SK-N-SH treated with all-trans-retinoic acid at 6 μM for 48 hours (cell line): ENCODE results near the gene BBS1.

ENCODE experiments used
- ATAC-seq: fragments of 200-7000 bp; cut with Tn5 transposase; 3 replicates; pipeline ENCODE4 v1.9.1; 2020; ENCODE audit warnings: mild to moderate bottlenecking, moderate library complexity
- ARNTL ChIP-seq: fragments of 450-650 bp; formaldehyde crosslinking; IDR thresholded peaks from 2 replicates; pipeline ENCODE4 v1.5.0; 2020; ENCODE audit warnings: low read depth, mild to moderate bottlenecking, moderate library complexity, borderline replicate concordance
- BACH2 ChIP-seq: fragments of 250-450 bp; sonication (Bioruptor Pico); IDR thresholded peaks from 2 replicates; pipeline ENCODE4 v1.9.0; 2021; ENCODE audit warnings: mild to moderate bottlenecking, borderline replicate concordance
- CSDC2 ChIP-seq: fragments of 250-450 bp; sonication (Bioruptor Pico); IDR thresholded peaks from 2 replicates; pipeline ENCODE4 v1.5.0; 2020; ENCODE audit warnings: mild to moderate bottlenecking, moderate library complexity
- GLIS3 ChIP-seq: fragments of 250-450 bp; sonication (Bioruptor Pico); IDR thresholded peaks from 2 replicates; pipeline ENCODE4 v1.5.0; 2020; ENCODE audit warnings: mild to moderate bottlenecking, moderate library complexity
- ISL1 ChIP-seq: fragments of 250-450 bp; sonication (Bioruptor Pico); IDR thresholded peaks from 2 replicates; pipeline ENCODE4 v2.1.2; 2022; ENCODE audit warnings: mild to moderate bottlenecking, moderate library complexity
- OSR1 ChIP-seq: fragments of 250-450 bp; sonication (Bioruptor Pico); IDR thresholded peaks from 2 replicates; pipeline ENCODE4 v1.8.0; 2022; ENCODE audit warnings: moderate library complexity, mild to moderate bottlenecking, inconsistent platforms
- PPARA ChIP-seq: fragments of 250-450 bp; sonication (Bioruptor Pico); IDR thresholded peaks from 2 replicates; pipeline ENCODE4 v1.5.0; 2020; ENCODE audit warnings: mild to moderate bottlenecking, borderline replicate concordance
- SNAI2 ChIP-seq: fragments of 250-450 bp; sonication (Bioruptor Pico); IDR thresholded peaks from 2 replicates; pipeline ENCODE4 v1.5.0; 2020; ENCODE audit warnings: mild to moderate bottlenecking, moderate library complexity
- TOX ChIP-seq: fragments of 250-450 bp; sonication (Bioruptor Pico); IDR thresholded peaks from 2 replicates; pipeline ENCODE4 v1.8.0; 2021; ENCODE audit warnings: mild to moderate bottlenecking, moderate library complexity, borderline replicate concordance
- ZC3H10 ChIP-seq: fragments of 250-450 bp; sonication (Bioruptor Pico); IDR thresholded peaks from 2 replicates; pipeline ENCODE4 v1.5.1; 2021; ENCODE audit warnings: mild to moderate bottlenecking, moderate library complexity
- ZFP3 ChIP-seq: fragments of 250-450 bp; sonication (Bioruptor Pico); IDR thresholded peaks from 2 replicates; pipeline ENCODE4 v1.5.0; 2020; ENCODE audit warnings: mild to moderate bottlenecking, moderate library complexity
- ZFP30 ChIP-seq: fragments of 450-650 bp; formaldehyde crosslinking; IDR thresholded peaks from 2 replicates; pipeline ENCODE4 v1.5.0; 2022; ENCODE audit warnings: mild to moderate bottlenecking, moderate library complexity
- ZNF565 ChIP-seq: fragments of 450-650 bp; formaldehyde crosslinking; conservative IDR thresholded peaks from 2 replicates; pipeline ENCODE4 v1.5.0; 2020; ENCODE audit warnings: low read depth, mild to moderate bottlenecking, moderate library complexity
- ZNF70 ChIP-seq: fragments of 450-650 bp; formaldehyde crosslinking; IDR thresholded peaks from 2 replicates; pipeline ENCODE4 v1.5.0; 2020; ENCODE audit warnings: mild to moderate bottlenecking, moderate library complexity
- ZNF8 ChIP-seq: fragments of 450-650 bp; formaldehyde crosslinking; IDR thresholded peaks from 2 replicates; pipeline ENCODE4 v1.5.0; 2020; ENCODE audit warnings: mild to moderate bottlenecking, moderate library complexity
- TF ChIP-seq, protein P1 (sequence below): fragments of 250-450 bp; sonication (Bioruptor Pico); IDR thresholded peaks from 2 replicates; pipeline ENCODE4 v1.8.0; 2021; ENCODE audit warnings: low read depth, mild to moderate bottlenecking, moderate library complexity, borderline replicate concordance
- TF ChIP-seq, protein P2 (sequence below): fragments of 250-450 bp; sonication (Bioruptor Pico); IDR thresholded peaks from 2 replicates; pipeline ENCODE4 v1.8.0; 2020; ENCODE audit warnings: mild to moderate bottlenecking, moderate library complexity, borderline replicate concordance
- TF ChIP-seq, protein P3 (sequence below): fragments of 250-450 bp; sonication (Bioruptor Pico); IDR thresholded peaks from 2 replicates; pipeline ENCODE4 v1.5.1; 2021; ENCODE audit warnings: mild to moderate bottlenecking, moderate library complexity
- TF ChIP-seq, protein P4 (sequence below): fragments of 250-450 bp; sonication (Bioruptor Pico); IDR thresholded peaks from 2 replicates; pipeline ENCODE4 v1.5.1; 2020; ENCODE audit warnings: low read depth, mild to moderate bottlenecking, moderate library complexity
- TF ChIP-seq, protein P5 (sequence below): fragments of 250-450 bp; sonication (Bioruptor Pico); IDR thresholded peaks from 2 replicates; pipeline ENCODE4 v1.5.0; 2020; ENCODE audit warnings: mild to moderate bottlenecking, moderate library complexity

BBS1 gene

DNA sequence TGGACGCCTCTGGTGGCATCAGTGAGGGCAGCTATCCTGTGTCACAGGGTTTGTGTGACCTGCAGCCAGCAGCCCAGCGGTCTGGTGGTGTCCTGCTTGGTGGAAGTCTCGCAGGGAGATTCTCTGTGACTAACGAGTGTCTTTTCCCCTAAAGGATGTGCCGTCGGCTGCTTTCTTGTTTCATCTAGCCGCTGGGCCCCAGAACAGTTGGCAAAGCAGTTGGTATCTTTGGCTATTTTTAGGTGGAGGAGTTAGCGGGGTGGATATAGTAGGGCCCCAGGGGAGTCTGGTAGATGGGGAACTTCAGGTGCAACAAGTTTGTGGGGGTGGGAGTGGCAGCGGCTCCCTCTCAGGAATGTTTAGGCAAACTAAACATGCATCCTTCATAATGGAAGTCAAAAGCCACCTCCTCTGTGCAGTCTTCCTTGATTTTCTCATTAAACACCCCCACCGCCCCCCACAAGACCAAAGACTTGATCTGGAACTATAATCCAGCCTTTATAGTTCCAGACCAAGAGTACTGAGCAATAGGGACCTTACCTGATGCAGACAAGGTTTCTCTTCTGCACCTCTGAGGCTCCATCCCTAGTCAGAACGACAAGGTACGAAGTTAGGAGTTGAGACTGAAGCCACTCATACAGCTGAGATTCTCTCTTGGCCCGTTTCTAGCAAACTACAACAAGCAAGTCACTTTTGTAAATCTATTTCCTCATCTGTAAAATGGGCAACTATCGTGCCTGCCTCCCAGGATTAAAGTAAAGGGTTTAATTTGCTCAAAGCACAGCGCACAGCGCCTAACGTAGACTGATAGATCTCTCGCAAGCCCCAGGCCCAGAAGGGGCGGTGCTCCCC, 44.8 kb upstream of the BBS1 start:
- TF ChIP-seq ZFP30 (CRISPR knock-in tag) (no peak), ZNF70 (no peak), ARNTL (CRISPR knock-in tag) (no peak), OSR1 (CRISPR knock-in tag) (no peak), ZC3H10 (no peak), SNAI2 (CRISPR knock-in tag) (no peak), GLIS3 (no peak), ZNF8 (CRISPR knock-in tag) (no peak), ISL1 (no peak), BACH2 (no peak), ZFP3 (CRISPR knock-in tag) (no peak)
- TF ChIP-seq, protein P1, sequence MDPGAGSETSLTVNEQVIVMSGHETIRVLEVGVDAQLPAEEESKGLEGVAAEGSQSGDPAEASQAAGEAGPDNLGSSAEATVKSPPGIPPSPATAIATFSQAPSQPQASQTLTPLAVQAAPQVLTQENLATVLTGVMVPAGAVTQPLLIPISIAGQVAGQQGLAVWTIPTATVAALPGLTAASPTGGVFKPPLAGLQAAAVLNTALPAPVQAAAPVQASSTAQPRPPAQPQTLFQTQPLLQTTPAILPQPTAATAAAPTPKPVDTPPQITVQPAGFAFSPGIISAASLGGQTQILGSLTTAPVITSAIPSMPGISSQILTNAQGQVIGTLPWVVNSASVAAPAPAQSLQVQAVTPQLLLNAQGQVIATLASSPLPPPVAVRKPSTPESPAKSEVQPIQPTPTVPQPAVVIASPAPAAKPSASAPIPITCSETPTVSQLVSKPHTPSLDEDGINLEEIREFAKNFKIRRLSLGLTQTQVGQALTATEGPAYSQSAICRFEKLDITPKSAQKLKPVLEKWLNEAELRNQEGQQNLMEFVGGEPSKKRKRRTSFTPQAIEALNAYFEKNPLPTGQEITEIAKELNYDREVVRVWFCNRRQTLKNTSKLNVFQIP, result no peak
- TF ChIP-seq, protein P2, sequence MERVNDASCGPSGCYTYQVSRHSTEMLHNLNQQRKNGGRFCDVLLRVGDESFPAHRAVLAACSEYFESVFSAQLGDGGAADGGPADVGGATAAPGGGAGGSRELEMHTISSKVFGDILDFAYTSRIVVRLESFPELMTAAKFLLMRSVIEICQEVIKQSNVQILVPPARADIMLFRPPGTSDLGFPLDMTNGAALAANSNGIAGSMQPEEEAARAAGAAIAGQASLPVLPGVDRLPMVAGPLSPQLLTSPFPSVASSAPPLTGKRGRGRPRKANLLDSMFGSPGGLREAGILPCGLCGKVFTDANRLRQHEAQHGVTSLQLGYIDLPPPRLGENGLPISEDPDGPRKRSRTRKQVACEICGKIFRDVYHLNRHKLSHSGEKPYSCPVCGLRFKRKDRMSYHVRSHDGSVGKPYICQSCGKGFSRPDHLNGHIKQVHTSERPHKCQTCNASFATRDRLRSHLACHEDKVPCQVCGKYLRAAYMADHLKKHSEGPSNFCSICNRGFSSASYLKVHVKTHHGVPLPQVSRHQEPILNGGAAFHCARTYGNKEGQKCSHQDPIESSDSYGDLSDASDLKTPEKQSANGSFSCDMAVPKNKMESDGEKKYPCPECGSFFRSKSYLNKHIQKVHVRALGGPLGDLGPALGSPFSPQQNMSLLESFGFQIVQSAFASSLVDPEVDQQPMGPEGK (CRISPR knock-in tag), result no peak
- TF ChIP-seq, protein P3, sequence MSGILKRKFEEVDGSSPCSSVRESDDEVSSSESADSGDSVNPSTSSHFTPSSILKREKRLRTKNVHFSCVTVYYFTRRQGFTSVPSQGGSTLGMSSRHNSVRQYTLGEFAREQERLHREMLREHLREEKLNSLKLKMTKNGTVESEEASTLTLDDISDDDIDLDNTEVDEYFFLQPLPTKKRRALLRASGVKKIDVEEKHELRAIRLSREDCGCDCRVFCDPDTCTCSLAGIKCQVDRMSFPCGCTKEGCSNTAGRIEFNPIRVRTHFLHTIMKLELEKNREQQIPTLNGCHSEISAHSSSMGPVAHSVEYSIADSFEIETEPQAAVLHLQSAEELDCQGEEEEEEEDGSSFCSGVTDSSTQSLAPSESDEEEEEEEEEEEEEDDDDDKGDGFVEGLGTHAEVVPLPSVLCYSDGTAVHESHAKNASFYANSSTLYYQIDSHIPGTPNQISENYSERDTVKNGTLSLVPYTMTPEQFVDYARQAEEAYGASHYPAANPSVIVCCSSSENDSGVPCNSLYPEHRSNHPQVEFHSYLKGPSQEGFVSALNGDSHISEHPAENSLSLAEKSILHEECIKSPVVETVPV, result no peak
- TF ChIP-seq, protein P4, sequence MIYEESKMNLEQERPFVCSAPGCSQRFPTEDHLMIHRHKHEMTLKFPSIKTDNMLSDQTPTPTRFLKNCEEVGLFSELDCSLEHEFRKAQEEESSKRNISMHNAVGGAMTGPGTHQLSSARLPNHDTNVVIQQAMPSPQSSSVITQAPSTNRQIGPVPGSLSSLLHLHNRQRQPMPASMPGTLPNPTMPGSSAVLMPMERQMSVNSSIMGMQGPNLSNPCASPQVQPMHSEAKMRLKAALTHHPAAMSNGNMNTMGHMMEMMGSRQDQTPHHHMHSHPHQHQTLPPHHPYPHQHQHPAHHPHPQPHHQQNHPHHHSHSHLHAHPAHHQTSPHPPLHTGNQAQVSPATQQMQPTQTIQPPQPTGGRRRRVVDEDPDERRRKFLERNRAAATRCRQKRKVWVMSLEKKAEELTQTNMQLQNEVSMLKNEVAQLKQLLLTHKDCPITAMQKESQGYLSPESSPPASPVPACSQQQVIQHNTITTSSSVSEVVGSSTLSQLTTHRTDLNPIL (CRISPR knock-in tag), result no peak
- TF ChIP-seq, protein P5, sequence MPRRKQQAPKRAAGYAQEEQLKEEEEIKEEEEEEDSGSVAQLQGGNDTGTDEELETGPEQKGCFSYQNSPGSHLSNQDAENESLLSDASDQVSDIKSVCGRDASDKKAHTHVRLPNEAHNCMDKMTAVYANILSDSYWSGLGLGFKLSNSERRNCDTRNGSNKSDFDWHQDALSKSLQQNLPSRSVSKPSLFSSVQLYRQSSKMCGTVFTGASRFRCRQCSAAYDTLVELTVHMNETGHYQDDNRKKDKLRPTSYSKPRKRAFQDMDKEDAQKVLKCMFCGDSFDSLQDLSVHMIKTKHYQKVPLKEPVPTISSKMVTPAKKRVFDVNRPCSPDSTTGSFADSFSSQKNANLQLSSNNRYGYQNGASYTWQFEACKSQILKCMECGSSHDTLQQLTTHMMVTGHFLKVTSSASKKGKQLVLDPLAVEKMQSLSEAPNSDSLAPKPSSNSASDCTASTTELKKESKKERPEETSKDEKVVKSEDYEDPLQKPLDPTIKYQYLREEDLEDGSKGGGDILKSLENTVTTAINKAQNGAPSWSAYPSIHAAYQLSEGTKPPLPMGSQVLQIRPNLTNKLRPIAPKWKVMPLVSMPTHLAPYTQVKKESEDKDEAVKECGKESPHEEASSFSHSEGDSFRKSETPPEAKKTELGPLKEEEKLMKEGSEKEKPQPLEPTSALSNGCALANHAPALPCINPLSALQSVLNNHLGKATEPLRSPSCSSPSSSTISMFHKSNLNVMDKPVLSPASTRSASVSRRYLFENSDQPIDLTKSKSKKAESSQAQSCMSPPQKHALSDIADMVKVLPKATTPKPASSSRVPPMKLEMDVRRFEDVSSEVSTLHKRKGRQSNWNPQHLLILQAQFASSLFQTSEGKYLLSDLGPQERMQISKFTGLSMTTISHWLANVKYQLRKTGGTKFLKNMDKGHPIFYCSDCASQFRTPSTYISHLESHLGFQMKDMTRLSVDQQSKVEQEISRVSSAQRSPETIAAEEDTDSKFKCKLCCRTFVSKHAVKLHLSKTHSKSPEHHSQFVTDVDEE (CRISPR knock-in tag), result no peak
- no peak for ATAC-seq

DNA sequence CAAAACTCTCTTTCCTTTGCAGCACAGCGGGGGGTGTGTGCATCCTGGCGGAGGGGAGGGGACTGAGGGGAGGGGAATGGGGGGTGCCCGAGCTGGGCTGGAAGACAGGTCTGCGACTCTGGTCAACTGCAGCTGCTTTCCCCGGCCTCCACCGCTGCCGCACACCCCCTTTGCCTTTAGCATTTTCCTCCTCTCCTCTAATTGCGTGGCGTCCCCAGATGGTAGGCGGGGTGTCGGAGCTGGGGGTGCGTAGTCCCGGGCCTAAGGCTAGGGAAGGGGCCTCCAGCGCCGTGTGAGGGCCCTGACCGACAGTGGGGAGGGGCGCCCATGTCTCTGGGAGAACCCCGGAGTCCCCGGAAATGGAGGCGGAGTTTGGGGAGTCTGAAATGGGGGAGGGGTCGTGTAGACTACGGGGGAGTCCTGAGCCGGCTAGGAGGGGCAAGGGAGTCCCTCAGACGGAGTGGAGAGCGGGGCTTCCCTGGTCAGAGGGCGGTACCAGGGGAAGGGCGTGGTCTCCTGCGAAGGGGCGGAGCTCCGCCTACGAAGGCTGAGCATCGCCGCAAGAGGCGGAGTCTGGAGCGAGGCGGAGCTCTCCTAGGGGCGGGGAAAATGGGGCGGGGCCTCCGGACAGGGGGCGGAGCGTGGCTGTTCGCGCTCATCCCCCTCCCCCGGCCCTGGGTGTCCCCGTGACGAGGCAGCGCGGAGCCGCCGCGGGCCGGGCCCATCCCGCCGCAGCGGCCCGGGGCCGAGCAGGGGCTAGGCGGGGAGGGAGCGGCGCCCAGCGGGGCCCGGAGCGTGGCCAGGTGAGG, 44.0 kb upstream of the BBS1 start, which contains the start of gene PELI3:
PELI3 (plus strand) TSS at position 681 of the 809 bp plus-strand sequence. CDS start 1,224 bp downstream, outside the sequence.
- peak; percentile 95 for ATAC-seq
- TF ChIP-seq ISL1 (no peak), BACH2 (no peak), ZNF8 (CRISPR knock-in tag) (no peak), OSR1 (CRISPR knock-in tag) (no peak), ZNF565 (CRISPR knock-in tag) (no peak), CSDC2 (no peak), GLIS3 (no peak), PPARA (CRISPR knock-in tag) (no peak), ZC3H10 (no peak), TOX (no peak), ZFP3 (CRISPR knock-in tag) (no peak), ARNTL (CRISPR knock-in tag) (no peak)
- TF ChIP-seq, protein P2 (CRISPR knock-in tag), result no peak
- TF ChIP-seq, protein P4 (CRISPR knock-in tag), result no peak
- TF ChIP-seq, protein P3, result no peak
- TF ChIP-seq, protein P1, result no peak
